Naive thymus-derived CD8-positive, alpha-beta T cell (primary cell): ENCODE data around the gene SLC25A29. TPM values are rescaled to one million over a fixed set of nuclear protein-coding genes. Genes with fewer than 3 reads are reported as not detected.
A peak's percentile ranks its signal among the peaks of the same experiment; 100 is the strongest.
"Not testable (repeated sequence)": the region's sequence is repeated elsewhere in the genome, so short reads cannot be mapped to it uniquely, and the experiment has no call there.

ENCODE experiments used
- ATAC-seq, 2 donors: fragments of 150-1000 bp; cut with Tn5 transposase in 1 of 2; sonication (Bioruptor Pico), chemical (Tn5 transposase) in 1 of 2; 1 replicate in 1 of 2; 2 replicates in 1 of 2; pipeline ENCODE4 v1.10.0; 2021; ENCODE audit warnings: mild to moderate bottlenecking in 2 of 2, moderate library complexity in 2 of 2
- POLR2A ChIA-PET: fragments of 350-600 bp; sonication (Branson Sonifier 250); formaldehyde crosslinking; loops from one replicate; lab custom pipeline; 2021; ENCODE audit warnings: antibody characterized with exemption; lab: Charles Lee
- DNase-seq, 10 donors: peaks; one replicate each; pipeline versions ENCODE4 v3.0.0 to v3.0.0-alpha.2; 2020 to 2022
- H3K27ac Mint-ChIP-seq, 10 donors: one replicate each; pipeline ENCODE4 v1.8.0; 2020 to 2022; ENCODE audit warnings: mild to moderate bottlenecking in 10 of 10, mixed read lengths in 10 of 10, moderate library complexity in 4 of 10, inconsistent platforms in 1 of 10
- H3K27me3 Mint-ChIP-seq, 5 donors: one replicate each; pipeline ENCODE4 v1.8.0; 2021 to 2022; ENCODE audit warnings: mixed read lengths in 5 of 5
- H3K36me3 Mint-ChIP-seq, 3 donors: one replicate each; pipeline ENCODE4 v1.8.0; 2020 to 2022; ENCODE audit warnings: mixed read lengths in 3 of 3, mild to moderate bottlenecking in 2 of 3, inconsistent platforms in 1 of 3
- H3K4me1 Mint-ChIP-seq, 4 donors: one replicate each; pipeline ENCODE4 v1.8.0; 2021 to 2022; ENCODE audit warnings: mixed read lengths in 4 of 4
- H3K4me3 Mint-ChIP-seq, 10 donors: one replicate each; pipeline ENCODE4 v1.8.0; 2020 to 2022; ENCODE audit warnings: mild to moderate bottlenecking in 10 of 10, mixed read lengths in 10 of 10, moderate library complexity in 6 of 10, inconsistent platforms in 1 of 10
- H3K9me3 Mint-ChIP-seq, 9 donors: one replicate each; pipeline ENCODE4 v1.8.0; 2020 to 2022; ENCODE audit warnings: mixed read lengths in 9 of 9, mild to moderate bottlenecking in 3 of 9, inconsistent platforms in 1 of 9, moderate library complexity in 1 of 9
- polyA plus RNA-seq, 3 donors: library from polyadenylated mRNA; unstranded; fragments of 300-500 nt; fragmentation: Illumina TruSeq; gene quantifications; one replicate each; pipeline ENCODE4 v1.2.3, GENCODE V29; 2021
- total RNA-seq, 8 experiments: library from RNA in 2 of 8; stranded (reverse) in 2 of 8; gene quantifications; one replicate each; pipeline ENCODE4 v1.2.3 and lab custom pipeline; 2021 to 2026

Gene SLC25A29
- total and polyA plus RNA-seq, 5 experiments from 2014 or later, result 2.7 to 18.5 (median 8.8) TPM

GRCh38 chr14:100285913-100286400, 20.3 kb downstream of the SLC25A29 start:
- peaks cover 0 to 3% (median 0%) of the 10 kb centered on the region in 3 donors for H3K36me3 Mint-ChIP-seq
- DNase-seq, result peak in 1 of 10 donors; percentile 15
- H3K27me3 Mint-ChIP-seq, result no peaks in the 10 kb centered on the region
- H3K4me1 Mint-ChIP-seq, result peaks cover 7 to 16% (median 10%) of the 10 kb centered on the region in 4 donors
- H3K4me3 Mint-ChIP-seq, result peak overlapping the region; percentile 66 to 92 (median 82)
- H3K27ac Mint-ChIP-seq, result peak overlapping the region in 9 of 10 donors; percentile 58 to 96 (median 89)
- ATAC-seq, result no peak
- POLR2A ChIA-PET, result interaction anchor here (0.6 to 2.1 kb wide), 5 partner anchors 39 to 92 kb away, joined by 3 to 6 read pairs (median 5); a partner anchor contains a TSS
- no peaks in the 10 kb centered on the region for H3K9me3 Mint-ChIP-seq

GRCh38 chr14:100285021-100285912, 21.0 kb downstream of the SLC25A29 start:
- H3K36me3 Mint-ChIP-seq, result peaks cover 0 to 8% (median 0%) of the 10 kb centered on the region in 3 donors
- DNase-seq, result peak; percentile 70 to 89 (median 83)
- POLR2A ChIA-PET, result interaction anchor here (0.7 to 2.1 kb wide), 5 partner anchors 28 to 92 kb away, joined by 3 to 6 read pairs (median 5); a partner anchor contains a TSS
- H3K4me1 Mint-ChIP-seq, result peaks cover 7 to 16% (median 10%) of the 10 kb centered on the region in 4 donors
- peak overlapping the region in 8 of 10 donors; percentile 58 to 96 (median 83) for H3K27ac Mint-ChIP-seq
- no peaks in the 10 kb centered on the region for H3K27me3 Mint-ChIP-seq
- no peaks in the 10 kb centered on the region for H3K9me3 Mint-ChIP-seq
- H3K4me3 Mint-ChIP-seq, result peak overlapping the region; percentile 19 to 92 (median 75)
- peak; percentile 86 to 90 for ATAC-seq

GRCh38 chr14:100283984-100284881, 22.0 kb downstream of the SLC25A29 start:
- no peak for ATAC-seq
- no peaks in the 10 kb centered on the region for H3K9me3 Mint-ChIP-seq
- no peak for DNase-seq
- peak overlapping the region; percentile 51 to 90 (median 84) for H3K27ac Mint-ChIP-seq
- POLR2A ChIA-PET, result interaction anchor here (0.6 to 2.1 kb wide), 4 partner anchors 38 to 146 kb away, joined by 3 to 6 read pairs (median 5); no protein-coding TSS in a partner anchor
- H3K4me1 Mint-ChIP-seq, result peaks cover 11 to 23% (median 15%) of the 10 kb centered on the region in 4 donors
- no peaks in the 10 kb centered on the region for H3K27me3 Mint-ChIP-seq
- peak overlapping the region; percentile 44 to 82 (median 72) for H3K4me3 Mint-ChIP-seq
- peaks cover 0 to 14% (median 2%) of the 10 kb centered on the region in 3 donors for H3K36me3 Mint-ChIP-seq

GRCh38 chr14:100283436-100283835, 22.8 kb downstream of the SLC25A29 start:
- Mint-ChIP-seq H3K4me3 (peak overlapping the region in 1 of 10 donors; percentile 63), H3K36me3 (peaks cover 0 to 21% (median 2%) of the 10 kb centered on the region in 3 donors), H3K27ac (peak overlapping the region in 2 of 10 donors; percentile 44 to 68), H3K4me1 (peaks cover 15 to 31% (median 22%) of the 10 kb centered on the region in 4 donors)
- H3K9me3 Mint-ChIP-seq, DNase-seq, H3K27me3 Mint-ChIP-seq, ATAC-seq: not testable (repeated sequence)
- POLR2A ChIA-PET, result interaction anchor here (0.6 kb wide), 1 partner anchor 147 kb away, joined by 3 read pairs; no protein-coding TSS in a partner anchor

DNA sequence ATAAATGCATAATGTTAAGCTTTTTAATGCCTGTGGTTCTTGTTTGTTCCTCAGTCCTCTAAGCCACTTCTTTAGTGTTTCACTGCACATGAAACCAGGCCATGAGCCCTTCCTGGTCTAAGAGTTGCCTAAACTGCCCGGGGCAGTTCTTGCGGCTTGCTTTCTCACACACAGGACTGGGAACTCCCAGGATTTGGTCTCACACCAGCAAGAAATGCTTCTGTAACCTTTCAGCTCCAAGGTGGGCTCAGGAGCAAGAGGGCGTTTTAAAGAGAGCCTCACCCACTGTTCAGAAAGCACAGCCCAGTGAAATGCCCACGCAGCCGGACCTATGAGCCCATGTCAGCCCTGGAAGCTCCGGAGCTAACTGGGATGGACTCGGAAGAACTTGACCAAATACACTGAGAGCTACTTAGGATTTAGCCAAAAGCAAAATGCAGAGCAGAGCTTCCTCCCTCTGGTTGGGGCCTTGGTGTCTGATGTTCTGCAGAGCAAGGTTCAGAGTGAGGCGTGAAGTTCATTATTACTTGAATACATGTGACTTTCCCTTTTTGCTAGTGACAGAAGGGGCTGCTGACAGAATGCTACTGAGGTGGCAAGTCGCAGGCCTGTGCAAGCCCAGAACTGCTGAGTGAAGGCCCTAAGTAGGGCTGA, 23.4 kb downstream of the SLC25A29 start:
- DNase-seq, result no peak
- Mint-ChIP-seq H3K4me1 (peaks cover 15 to 33% (median 26%) of the 10 kb centered on the region in 4 donors), H3K36me3 (peaks cover 0 to 26% (median 2%) of the 10 kb centered on the region in 3 donors), H3K9me3 (no peaks in the 10 kb centered on the region), H3K4me3 (peak overlapping the region in 2 of 10 donors; percentile 63 to 75), H3K27ac (peak overlapping the region in 7 of 10 donors; percentile 33 to 83 (median 66)), H3K27me3 (no peaks in the 10 kb centered on the region)
- no peak for ATAC-seq
- POLR2A ChIA-PET, result no interaction called here

DNA sequence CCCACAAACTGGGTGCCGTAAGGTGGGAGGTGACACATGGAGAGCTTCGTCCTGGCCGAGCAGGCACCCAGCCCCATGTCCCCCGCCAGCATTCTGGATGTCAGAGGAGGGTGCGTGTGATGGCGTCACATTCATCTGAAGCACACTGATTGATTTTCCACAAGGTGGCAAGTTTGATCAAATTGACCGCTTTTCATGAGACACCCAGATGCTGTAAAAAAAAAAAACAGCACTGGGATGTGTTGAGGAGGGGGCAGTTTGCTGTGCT, 24.2 kb downstream of the SLC25A29 start:
- no peak for DNase-seq
- Mint-ChIP-seq H3K4me1 (peaks cover 18 to 35% (median 33%) of the 10 kb centered on the region in 4 donors), H3K9me3 (no peaks in the 10 kb centered on the region), H3K36me3 (peaks cover 0 to 34% (median 2%) of the 10 kb centered on the region in 3 donors), H3K4me3 (no peak overlapping the region), H3K27ac (peak overlapping the region in 4 of 10 donors; percentile 44 to 66 (median 47)), H3K27me3 (no peaks in the 10 kb centered on the region)
- no peak for ATAC-seq
- POLR2A ChIA-PET, result interaction anchor here (0.7 to 1.4 kb wide), 3 partner anchors 9 to 41 kb away, joined by 3 to 4 read pairs (median 3); no protein-coding TSS in a partner anchor

DNA sequence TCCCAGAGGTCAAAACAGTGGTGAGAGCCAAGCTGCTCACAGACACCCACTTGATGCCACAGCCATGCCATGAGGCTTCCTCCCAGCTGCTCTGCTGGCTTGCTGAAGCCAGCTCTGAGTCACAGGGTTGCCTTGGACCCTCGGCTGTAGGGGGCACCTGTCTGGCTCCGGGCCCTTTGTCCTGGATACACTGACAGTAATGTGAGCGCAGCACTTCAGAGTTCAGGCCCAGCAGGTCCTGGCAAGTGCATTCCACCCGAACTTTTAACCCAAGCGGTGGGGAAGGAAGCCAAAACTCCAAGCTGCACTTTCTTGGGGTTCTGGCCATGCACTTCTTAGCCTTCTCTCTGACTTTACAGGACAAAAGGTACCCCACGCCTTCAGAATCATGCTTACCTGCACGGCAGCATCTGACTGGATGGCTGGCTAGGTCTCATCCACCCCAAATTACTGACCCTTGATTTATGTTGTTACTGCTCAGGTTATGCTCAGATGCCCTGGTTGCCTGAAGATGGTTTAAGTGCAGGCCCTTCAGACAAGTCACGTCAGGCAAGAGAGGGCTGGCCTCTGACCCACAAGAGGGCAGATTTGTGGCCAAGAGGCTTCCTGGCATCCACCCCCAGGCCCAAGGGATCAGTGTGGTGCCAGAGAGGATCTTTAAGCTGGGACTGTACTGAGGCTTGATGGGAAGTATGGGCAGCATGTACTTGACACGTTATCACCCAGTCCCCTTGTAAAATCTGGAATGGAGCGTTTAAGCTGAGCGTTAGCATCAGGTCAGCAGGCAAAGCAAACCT, 24.8 kb downstream of the SLC25A29 start:
- Mint-ChIP-seq H3K4me3 (no peak overlapping the region), H3K36me3 (peaks cover 0 to 38% (median 2%) of the 10 kb centered on the region in 3 donors), H3K4me1 (peaks cover 18 to 36% (median 34%) of the 10 kb centered on the region in 4 donors), H3K9me3 (no peaks in the 10 kb centered on the region), H3K27me3 (no peaks in the 10 kb centered on the region), H3K27ac (peak overlapping the region in 7 of 10 donors; percentile 19 to 71 (median 34))
- DNase-seq (no peak), ATAC-seq (no peak)
- POLR2A ChIA-PET, result interaction anchor here (0.7 to 1.4 kb wide), 3 partner anchors 9 to 41 kb away, joined by 3 to 4 read pairs (median 3); no protein-coding TSS in a partner anchor

DNA sequence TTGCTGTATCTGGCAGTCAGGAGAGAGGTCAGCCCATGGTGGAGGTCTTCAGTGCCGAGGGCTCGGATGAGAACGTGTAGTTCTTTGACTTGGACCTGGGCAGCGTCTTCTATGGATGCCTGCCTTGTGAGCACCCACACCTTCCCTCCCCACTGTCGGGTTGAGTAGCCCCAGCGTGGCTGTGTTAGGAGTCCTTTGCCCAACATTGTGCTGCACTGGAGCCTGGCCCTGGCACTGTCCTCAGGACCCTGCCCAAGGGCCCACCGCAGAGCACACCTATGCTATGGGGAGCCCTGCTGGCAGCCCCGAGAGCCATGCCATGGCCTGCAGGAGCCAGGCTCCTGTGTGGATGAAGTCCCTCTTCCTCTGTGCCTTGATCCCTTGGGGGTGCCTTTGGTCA, 26.7 kb downstream of the SLC25A29 start:
- no peaks in the 10 kb centered on the region for H3K27me3 Mint-ChIP-seq
- H3K27ac Mint-ChIP-seq, result peak overlapping the region in 8 of 10 donors; percentile 10 to 91 (median 72)
- no peaks in the 10 kb centered on the region for H3K9me3 Mint-ChIP-seq
- H3K4me3 Mint-ChIP-seq, result peak overlapping the region in 1 of 10 donors; percentile 25
- ATAC-seq, result no peak
- peaks cover 25 to 49% (median 43%) of the 10 kb centered on the region in 4 donors for H3K4me1 Mint-ChIP-seq
- H3K36me3 Mint-ChIP-seq, result peaks cover 0 to 58% (median 2%) of the 10 kb centered on the region in 3 donors
- DNase-seq, result no peak
- POLR2A ChIA-PET, result no interaction called here

DNA sequence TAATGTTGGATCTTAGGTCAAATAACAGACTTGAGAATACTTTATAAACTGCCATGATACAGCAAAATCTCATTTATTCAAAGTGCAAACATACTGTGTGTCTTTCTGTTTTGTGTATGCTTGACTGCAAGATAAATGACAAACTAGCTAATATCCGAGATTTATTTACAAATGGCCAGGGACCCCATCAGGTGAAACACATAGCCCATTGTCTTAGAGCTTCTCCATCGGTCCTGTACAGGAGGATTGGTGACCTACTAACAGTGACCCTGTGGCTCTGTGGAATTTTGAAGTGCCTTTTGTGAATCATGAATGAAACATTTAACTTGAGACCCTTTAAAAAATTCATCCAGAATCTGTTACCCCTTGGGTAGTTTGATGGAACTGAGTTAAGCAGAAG, 27.1 kb downstream of the SLC25A29 start:
- H3K27me3 Mint-ChIP-seq, result no peaks in the 10 kb centered on the region
- POLR2A ChIA-PET, result no interaction called here
- peaks cover 25 to 50% (median 46%) of the 10 kb centered on the region in 4 donors for H3K4me1 Mint-ChIP-seq
- H3K4me3 Mint-ChIP-seq, result no peak overlapping the region
- DNase-seq (no peak), ATAC-seq (no peak)
- no peaks in the 10 kb centered on the region for H3K9me3 Mint-ChIP-seq
- H3K36me3 Mint-ChIP-seq, result peaks cover 0 to 62% (median 2%) of the 10 kb centered on the region in 3 donors
- peak overlapping the region in 9 of 10 donors; percentile 10 to 91 (median 65) for H3K27ac Mint-ChIP-seq

- POLR2A ChIA-PET, result no interaction called here
- H3K4me1 Mint-ChIP-seq, result peaks cover 26 to 51% (median 50%) of the 10 kb centered on the region in 4 donors
- H3K36me3 Mint-ChIP-seq, result peaks cover 0 to 62% (median 2%) of the 10 kb centered on the region in 3 donors
- DNase-seq, result no peak
- no peaks in the 10 kb centered on the region for H3K27me3 Mint-ChIP-seq
- H3K4me3 Mint-ChIP-seq, result no peak overlapping the region
- no peaks in the 10 kb centered on the region for H3K9me3 Mint-ChIP-seq
- H3K27ac Mint-ChIP-seq, result peak overlapping the region in 9 of 10 donors; percentile 22 to 87 (median 74)
- ATAC-seq, result peak in 1 of 2 donors; percentile 29
These were observed 27.5 kb downstream of the SLC25A29 start for GRCh38 chr14:100278702-100279101.
